Measurements from ENCODE around the gene PTHLH. TPM values are rescaled to one million over a fixed set of nuclear protein-coding genes. Genes with fewer than 3 reads are reported as not detected.

The PTHLH gene
- total RNA-seq, 2 experiments from 2014 or later: not detected

DNA sequence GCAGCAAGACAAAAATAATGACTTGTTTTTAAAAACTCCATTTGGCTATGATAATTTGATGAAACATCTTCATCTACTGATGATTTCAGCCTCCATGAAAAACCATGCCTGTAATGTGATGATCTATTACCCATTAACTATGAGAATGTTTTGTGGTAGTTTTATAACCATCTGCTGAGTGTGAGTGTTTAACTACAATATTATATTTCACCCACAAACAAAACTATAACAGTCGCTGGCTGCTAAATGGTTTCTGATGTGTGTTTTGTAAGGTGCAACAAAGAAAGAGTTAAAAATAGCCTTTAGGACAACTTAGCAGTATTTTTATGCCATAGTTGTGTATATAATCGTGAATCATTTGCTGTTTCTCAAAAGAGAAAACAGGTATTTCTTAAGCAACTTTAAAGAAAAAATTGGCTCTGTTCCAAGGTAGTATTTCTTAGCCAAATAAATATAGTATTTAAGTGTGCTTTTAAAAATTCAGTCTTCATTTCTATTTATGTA is 4.9 kb downstream of the PTHLH start:
- Mint-ChIP-seq H3K36me3 (ENCODE audit: low read depth) (no peaks in the 10 kb centered on the region), H3K9me3 (no peaks in the 10 kb centered on the region), H3K27ac (no peak overlapping the region), H3K4me3 (no peak overlapping the region), H3K27me3 (peaks cover 77% of the 10 kb centered on the region), H3K4me1 (ENCODE audit: low read depth) (peaks cover 29% of the 10 kb centered on the region)
- TF ChIP-seq, protein P1, sequence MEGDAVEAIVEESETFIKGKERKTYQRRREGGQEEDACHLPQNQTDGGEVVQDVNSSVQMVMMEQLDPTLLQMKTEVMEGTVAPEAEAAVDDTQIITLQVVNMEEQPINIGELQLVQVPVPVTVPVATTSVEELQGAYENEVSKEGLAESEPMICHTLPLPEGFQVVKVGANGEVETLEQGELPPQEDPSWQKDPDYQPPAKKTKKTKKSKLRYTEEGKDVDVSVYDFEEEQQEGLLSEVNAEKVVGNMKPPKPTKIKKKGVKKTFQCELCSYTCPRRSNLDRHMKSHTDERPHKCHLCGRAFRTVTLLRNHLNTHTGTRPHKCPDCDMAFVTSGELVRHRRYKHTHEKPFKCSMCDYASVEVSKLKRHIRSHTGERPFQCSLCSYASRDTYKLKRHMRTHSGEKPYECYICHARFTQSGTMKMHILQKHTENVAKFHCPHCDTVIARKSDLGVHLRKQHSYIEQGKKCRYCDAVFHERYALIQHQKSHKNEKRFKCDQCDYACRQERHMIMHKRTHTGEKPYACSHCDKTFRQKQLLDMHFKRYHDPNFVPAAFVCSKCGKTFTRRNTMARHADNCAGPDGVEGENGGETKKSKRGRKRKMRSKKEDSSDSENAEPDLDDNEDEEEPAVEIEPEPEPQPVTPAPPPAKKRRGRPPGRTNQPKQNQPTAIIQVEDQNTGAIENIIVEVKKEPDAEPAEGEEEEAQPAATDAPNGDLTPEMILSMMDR (IDR thresholded peaks at IDR 0.05): no peak
- ChIA-PET CTCF (interaction anchor here (0.7 kb wide), 1 partner anchor 63 kb away, joined by 3 read pairs; no protein-coding TSS in a partner anchor), POLR2A (no interaction called here)
- ATAC-seq (no peak), DNase-seq (no peak)
- intact Hi-C loops (cut with micrococcal nuclease): no loop called here

DNA sequence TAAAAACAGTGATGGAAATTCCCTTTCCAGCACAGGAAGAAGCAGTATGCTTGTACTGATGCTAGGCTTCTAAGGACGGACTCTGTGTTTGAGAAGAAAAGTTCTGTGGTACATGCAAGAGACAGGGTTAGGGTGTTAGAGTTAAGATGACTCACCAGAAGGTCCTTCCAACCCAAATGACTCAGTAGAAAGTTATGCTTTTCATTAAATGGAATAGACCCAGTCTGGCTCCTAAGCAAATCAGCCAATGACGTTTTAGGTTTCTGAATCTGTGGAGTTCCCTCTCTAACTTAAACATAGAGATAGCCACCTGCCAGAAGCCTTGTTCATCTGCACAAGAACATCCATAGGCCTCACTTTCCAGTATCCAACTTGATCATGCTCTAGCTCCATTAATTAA is 5.7 kb downstream of the PTHLH start:
- ChIA-PET CTCF (no interaction called here), POLR2A (no interaction called here)
- Mint-ChIP-seq H3K27ac (no peak overlapping the region), H3K4me3 (no peak overlapping the region), H3K4me1 (ENCODE audit: low read depth) (peaks cover 29% of the 10 kb centered on the region), H3K9me3 (no peaks in the 10 kb centered on the region), H3K27me3 (peaks cover 73% of the 10 kb centered on the region), H3K36me3 (ENCODE audit: low read depth) (no peaks in the 10 kb centered on the region)
- intact Hi-C loops (cut with micrococcal nuclease): no loop called here
- TF ChIP-seq, protein P1 (IDR thresholded peaks at IDR 0.05): no peak
- ATAC-seq (no peak), DNase-seq (no peak)

DNA sequence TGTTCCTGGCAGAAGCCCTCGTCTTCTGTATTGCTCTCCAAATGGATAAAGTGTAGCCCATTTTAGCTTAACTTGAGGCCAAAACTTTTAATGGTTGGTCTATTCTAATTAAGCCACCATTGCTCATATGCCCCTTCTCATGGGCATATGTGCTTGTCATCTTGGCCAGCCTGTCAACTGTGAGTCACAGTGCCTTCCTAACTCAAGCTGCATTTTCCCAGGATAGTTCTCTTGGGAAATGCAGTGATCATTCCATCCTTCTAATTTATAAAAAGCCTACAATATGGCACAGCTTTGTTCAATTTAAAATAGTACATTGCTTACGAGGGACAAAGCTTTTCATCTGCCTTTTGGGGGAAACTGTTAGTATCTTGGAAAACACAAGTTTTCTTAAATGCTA is 6.6 kb downstream of the PTHLH start:
- DNase-seq (no peak), ATAC-seq (no peak)
- Mint-ChIP-seq H3K36me3 (ENCODE audit: low read depth) (no peaks in the 10 kb centered on the region), H3K4me3 (no peak overlapping the region), H3K27ac (no peak overlapping the region), H3K9me3 (no peaks in the 10 kb centered on the region), H3K4me1 (ENCODE audit: low read depth) (peaks cover 21% of the 10 kb centered on the region), H3K27me3 (peaks cover 67% of the 10 kb centered on the region)
- TF ChIP-seq, protein P1 (IDR thresholded peaks at IDR 0.05): no peak
- ChIA-PET CTCF (no interaction called here), POLR2A (no interaction called here)
- intact Hi-C loops (cut with micrococcal nuclease): no loop called here

DNA sequence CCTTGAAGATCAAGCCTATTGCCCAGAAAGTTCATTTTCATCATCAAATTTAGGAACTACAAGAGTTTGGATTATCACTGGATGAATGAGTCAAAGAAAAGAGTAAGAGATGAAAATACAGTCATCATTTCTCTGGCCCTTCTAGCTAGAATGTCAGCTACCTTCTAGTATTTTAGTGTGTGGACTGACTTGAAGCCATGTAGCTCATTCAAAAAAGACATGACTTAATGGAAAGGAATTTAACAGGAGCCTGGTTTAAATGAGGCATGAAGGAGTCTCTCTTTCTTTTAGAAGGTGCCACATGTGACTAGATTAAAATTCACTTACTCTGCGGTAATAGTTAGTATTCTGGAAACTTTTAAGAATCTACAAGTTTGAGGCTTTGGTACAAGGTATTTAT is 7.1 kb downstream of the PTHLH start:
- no peak overlapping the region for H3K27ac Mint-ChIP-seq
- ChIA-PET CTCF (no interaction called here), POLR2A (no interaction called here)
- ATAC-seq (no peak), DNase-seq (no peak)
- no peaks in the 10 kb centered on the region for H3K36me3 Mint-ChIP-seq (ENCODE audit: low read depth)
- H3K4me1 Mint-ChIP-seq (ENCODE audit: low read depth): peaks cover 18% of the 10 kb centered on the region
- H3K9me3 Mint-ChIP-seq: no peaks in the 10 kb centered on the region
- H3K4me3 Mint-ChIP-seq: no peak overlapping the region
- peaks cover 67% of the 10 kb centered on the region for H3K27me3 Mint-ChIP-seq
- intact Hi-C loops (cut with micrococcal nuclease): no loop called here
- TF ChIP-seq, protein P1 (IDR thresholded peaks at IDR 0.05): no peak

DNA sequence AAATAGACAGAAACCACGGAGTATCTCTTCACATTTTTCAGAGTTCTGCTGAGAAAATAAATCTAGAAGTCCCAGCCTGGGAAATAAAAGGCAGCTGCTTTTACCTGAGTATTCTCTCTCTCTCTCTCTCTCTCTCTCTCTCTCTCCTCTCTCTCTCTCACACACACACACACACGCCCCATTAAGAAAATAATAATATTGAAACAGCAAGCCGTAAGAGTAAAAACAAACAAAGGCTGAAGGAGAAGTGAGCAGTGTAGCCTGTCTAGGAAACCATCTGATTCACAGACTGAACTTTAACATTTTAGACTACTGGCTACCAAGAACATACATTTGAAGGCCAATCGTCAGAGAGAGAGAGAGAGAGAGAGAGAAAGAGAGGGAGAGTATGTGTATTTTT is 8.4 kb downstream of the PTHLH start:
- DNase-seq (no peak), ATAC-seq (no peak)
- intact Hi-C loops (cut with micrococcal nuclease): no loop called here
- Mint-ChIP-seq H3K27me3 (peaks cover 66% of the 10 kb centered on the region), H3K27ac (no peak overlapping the region), H3K9me3 (no peaks in the 10 kb centered on the region), H3K4me3 (no peak overlapping the region), H3K4me1 (ENCODE audit: low read depth) (peaks cover 9% of the 10 kb centered on the region), H3K36me3 (ENCODE audit: low read depth) (no peaks in the 10 kb centered on the region)
- POLR2A ChIA-PET: interaction anchor here (0.7 kb wide), 1 partner anchor 21 kb away, joined by 3 read pairs; no protein-coding TSS in a partner anchor
- TF ChIP-seq, protein P1 (IDR thresholded peaks at IDR 0.05): no peak
- CTCF ChIA-PET: interaction anchor here (1.0 to 1.3 kb wide), 2 partner anchors 11 to 24 kb away, joined by 3 read pairs; no protein-coding TSS in a partner anchor

Measured in activated CD8-positive, alpha-beta T cell treated with anti-CD3 and anti-CD28 coated beads for 36 hours (primary cell).